HEK293T (cell line): ENCODE results near the gene RTTN.

Experiments used
- CTCF ChIA-PET: fragments of 350-600 bp; formaldehyde crosslinking; extraction: SDS; loops from one replicate; lab custom pipeline; 2021; ENCODE audit warnings: antibody characterized with exemption, inconsistent platforms; lab: Yijun Ruan, JAX
- POLR2A ChIA-PET: fragments of 350-600 bp; formaldehyde crosslinking; extraction: SDS; loops from one replicate; lab custom pipeline; 2020; ENCODE audit warnings: antibody characterized with exemption, inconsistent platforms; lab: Yijun Ruan, JAX
- DNase-seq: peaks from one replicate; pipeline ENCODE4 v3.0.0; 2012; ENCODE audit warnings: mixed read lengths; ENCODE audit errors: extremely low spot score
- ARNT ChIP-seq: fragments of 450-650 bp; IDR thresholded peaks from 2 replicates; pipeline ENCODE4 v1.6.1; 2017; ENCODE audit warnings: mild to moderate bottlenecking
- BHLHE40 ChIP-seq: fragments of 450-650 bp; IDR thresholded peaks from 2 replicates; pipeline ENCODE4 v1.6.1; 2016; ENCODE audit warnings: mild to moderate bottlenecking, moderate library complexity, borderline replicate concordance
- CTBP1 ChIP-seq: fragments of 450-650 bp; IDR thresholded peaks from 2 replicates; pipeline ENCODE4 v1.6.1; 2016; ENCODE audit warnings: borderline replicate concordance
- ELF4 ChIP-seq: fragments of 450-650 bp; IDR thresholded peaks from 2 replicates; pipeline ENCODE4 v1.6.1; 2017; ENCODE audit warnings: antibody characterized with exemption
- FOXA1 ChIP-seq: fragments of 450-650 bp; IDR thresholded peaks from 2 replicates; pipeline ENCODE4 v1.6.1; 2016; ENCODE audit warnings: mild to moderate bottlenecking
- FOXK2 ChIP-seq: fragments of 450-650 bp; IDR thresholded peaks from 2 replicates; pipeline ENCODE4 v1.6.1; 2016; ENCODE audit warnings: mild to moderate bottlenecking
- FOXM1 ChIP-seq: fragments of 450-650 bp; IDR thresholded peaks from 2 replicates; pipeline ENCODE4 v1.6.1; 2017; ENCODE audit warnings: mild to moderate bottlenecking, borderline replicate concordance
- HDGF ChIP-seq: fragments of 450-650 bp; IDR thresholded peaks from 2 replicates; pipeline ENCODE4 v1.6.1; 2017; ENCODE audit warnings: antibody characterized with exemption, borderline replicate concordance
- L3MBTL2 ChIP-seq: fragments of 450-650 bp; conservative IDR thresholded peaks from 2 replicates; pipeline ENCODE4 v1.6.1; 2016; ENCODE audit warnings: mild to moderate bottlenecking
- LEF1 ChIP-seq: fragments of 450-650 bp; IDR thresholded peaks from 2 replicates; pipeline ENCODE4 v1.6.1; 2017; ENCODE audit warnings: mild to moderate bottlenecking, borderline replicate concordance
- NFRKB ChIP-seq: fragments of 450-650 bp; IDR thresholded peaks from 2 replicates; pipeline ENCODE4 v1.6.1; 2016; ENCODE audit warnings: mild to moderate bottlenecking, moderate library complexity
- SP1 ChIP-seq: fragments of 450-650 bp; IDR thresholded peaks from 2 replicates; pipeline ENCODE4 v1.6.1; 2017
- SUZ12 ChIP-seq: fragments of 450-650 bp; IDR thresholded peaks from 2 replicates; pipeline ENCODE4 v1.6.1; 2016; ENCODE audit warnings: mild to moderate bottlenecking
- TARDBP ChIP-seq: fragments of 450-650 bp; IDR thresholded peaks from 2 replicates; pipeline ENCODE4 v1.6.1; 2016
- ZNF384 ChIP-seq: fragments of 450-650 bp; IDR thresholded peaks from 2 replicates; pipeline ENCODE4 v1.6.1; 2016
- TF ChIP-seq, protein P1 (sequence below): fragments of 450-650 bp; IDR thresholded peaks from 2 replicates; pipeline ENCODE4 v1.6.1; 2016

RTTN gene

DNA sequence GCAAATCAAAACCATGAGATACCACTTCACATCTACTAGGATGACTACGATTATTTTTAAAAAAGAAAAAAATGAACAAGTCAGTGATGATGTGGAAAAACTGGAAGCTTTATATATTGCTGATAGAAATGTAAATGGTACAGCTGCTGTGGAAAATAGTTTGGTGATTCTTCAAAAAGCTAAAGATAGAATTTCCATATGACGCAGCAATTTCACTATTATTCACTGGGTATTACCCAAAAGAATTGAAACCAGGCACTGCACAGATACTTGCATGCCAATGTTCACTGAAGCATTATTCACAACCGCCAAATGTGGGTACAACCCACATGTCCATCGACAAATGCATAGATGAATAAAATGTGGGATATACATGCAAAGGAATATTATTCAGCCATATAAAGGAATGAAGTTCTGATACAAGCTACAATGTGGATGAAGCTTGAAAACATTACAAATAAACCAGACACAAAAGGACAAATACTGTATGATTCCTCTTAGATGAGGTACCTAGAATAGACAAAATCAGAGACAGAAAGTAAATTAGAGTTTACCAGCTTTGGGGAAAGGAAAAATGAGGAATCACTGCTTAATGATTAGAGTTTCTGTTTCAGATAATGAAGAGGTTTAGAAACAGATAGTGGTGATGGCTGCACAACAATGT, 11.1 kb downstream of the RTTN start:
- POLR2A ChIA-PET = no interaction called here
- CTCF ChIA-PET = interaction anchor here (0.5 to 3.8 kb wide), 3 partner anchors 240 to 261 kb away, joined by 3 to 24 read pairs (median 4); no protein-coding TSS in a partner anchor
- TF ChIP-seq ZNF384 (no peak), SP1 (no peak), FOXA1 (no peak), HDGF (no peak), NFRKB (no peak), TARDBP (no peak), CTBP1 (no peak), SUZ12 (no peak), ARNT (no peak), FOXK2 (no peak), LEF1 (no peak), ELF4 (no peak), BHLHE40 (no peak), FOXM1 (no peak), L3MBTL2 (no peak)
- TF ChIP-seq, protein P1, sequence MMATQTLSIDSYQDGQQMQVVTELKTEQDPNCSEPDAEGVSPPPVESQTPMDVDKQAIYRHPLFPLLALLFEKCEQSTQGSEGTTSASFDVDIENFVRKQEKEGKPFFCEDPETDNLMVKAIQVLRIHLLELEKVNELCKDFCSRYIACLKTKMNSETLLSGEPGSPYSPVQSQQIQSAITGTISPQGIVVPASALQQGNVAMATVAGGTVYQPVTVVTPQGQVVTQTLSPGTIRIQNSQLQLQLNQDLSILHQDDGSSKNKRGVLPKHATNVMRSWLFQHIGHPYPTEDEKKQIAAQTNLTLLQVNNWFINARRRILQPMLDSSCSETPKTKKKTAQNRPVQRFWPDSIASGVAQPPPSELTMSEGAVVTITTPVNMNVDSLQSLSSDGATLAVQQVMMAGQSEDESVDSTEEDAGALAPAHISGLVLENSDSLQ = no peak
- no peak for DNase-seq

DNA sequence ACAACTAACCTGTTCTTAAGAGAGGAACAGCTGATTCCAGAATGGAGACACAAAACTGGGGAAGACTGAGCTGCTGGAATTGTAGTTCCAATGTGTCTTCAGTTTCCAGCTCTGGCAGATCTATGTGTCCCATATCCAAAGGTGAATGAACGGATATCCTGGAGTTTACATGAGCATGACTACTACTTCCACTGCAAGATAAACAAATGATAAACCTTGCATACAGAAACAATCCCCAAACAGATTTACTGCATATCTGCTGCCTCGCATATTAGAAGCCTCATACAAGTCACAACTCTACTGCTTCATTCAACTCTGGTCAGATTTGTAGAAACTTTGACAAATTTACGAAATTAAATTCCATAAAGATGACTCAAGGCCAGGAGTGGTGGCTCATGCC, 15.0 kb downstream of the RTTN start:
- TF ChIP-seq FOXK2 (no peak), BHLHE40 (no peak), FOXA1 (no peak), ARNT (no peak), FOXM1 (no peak), HDGF (no peak), SP1 (no peak), SUZ12 (no peak), L3MBTL2 (no peak), LEF1 (no peak), NFRKB (no peak), CTBP1 (no peak)
- ChIA-PET POLR2A (no interaction called here), CTCF (no interaction called here)
- no peak for DNase-seq

DNA sequence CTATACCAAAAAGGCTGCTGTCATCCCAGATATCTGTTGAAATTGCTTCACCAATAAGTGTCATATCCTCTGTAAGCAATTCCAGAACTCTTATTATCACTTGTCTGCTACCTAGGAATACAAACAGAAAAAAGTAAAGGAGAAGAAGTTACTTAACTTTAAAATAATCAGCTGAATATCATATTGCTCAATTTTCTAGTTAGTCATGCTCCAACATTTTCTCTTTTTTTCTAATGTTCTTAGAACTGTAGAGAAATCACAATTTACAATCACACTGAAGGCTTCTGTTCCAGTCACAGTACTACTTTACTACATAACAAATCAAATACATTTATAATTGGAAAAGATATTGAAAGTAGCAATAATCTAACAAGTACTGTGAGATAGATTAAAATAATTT, 17.4 kb downstream of the RTTN start:
- ChIA-PET CTCF (no interaction called here), POLR2A (no interaction called here)
- no peak for DNase-seq
- no peak for TF ChIP-seq FOXM1
- TF ChIP-seq NFRKB = no peak
- no peak for TF ChIP-seq ZNF384
- TF ChIP-seq FOXA1 = no peak
- TF ChIP-seq SP1 = no peak
- no peak for TF ChIP-seq SUZ12
- no peak for TF ChIP-seq L3MBTL2
- TF ChIP-seq HDGF = no peak
- no peak for TF ChIP-seq LEF1
- no peak for TF ChIP-seq CTBP1
- no peak for TF ChIP-seq ELF4

GRCh38 chr18:70183441-70183840, 22.0 kb downstream of the RTTN start:
- no peak for DNase-seq
- ChIA-PET CTCF (no interaction called here), POLR2A (no interaction called here)
- no peak for TF ChIP-seq SUZ12
- TF ChIP-seq FOXM1 = no peak
- TF ChIP-seq SP1 = no peak
- TF ChIP-seq, protein P1 = no peak
- no peak for TF ChIP-seq CTBP1

- DNase-seq = no peak
- TF ChIP-seq L3MBTL2 = no peak
- TF ChIP-seq HDGF = no peak
- no peak for TF ChIP-seq FOXA1
- TF ChIP-seq SP1 = no peak
- TF ChIP-seq NFRKB = no peak
- TF ChIP-seq, protein P1 = no peak
- TF ChIP-seq BHLHE40 = no peak
- TF ChIP-seq SUZ12 = no peak
- TF ChIP-seq ZNF384 = no peak
- no peak for TF ChIP-seq ELF4
- no peak for TF ChIP-seq FOXK2
- POLR2A ChIA-PET = no interaction called here
- CTCF ChIA-PET = no interaction called here
These were observed 22.9 kb downstream of the RTTN start for GRCh38 chr18:70182548-70182947.

- no peak for DNase-seq
- ChIA-PET POLR2A (no interaction called here), CTCF (no interaction called here)
- TF ChIP-seq FOXK2 (no peak), TARDBP (no peak), FOXM1 (no peak), SP1 (no peak), ELF4 (no peak), SUZ12 (no peak), CTBP1 (no peak)
These were observed 23.8 kb downstream of the RTTN start for GRCh38 chr18:70181725-70182124.
